ENCODE measurements around the gene PNLIPRP3. TPM values are rescaled to one million over a fixed set of nuclear protein-coding genes. Genes with fewer than 3 reads are reported as not detected.

Gene PNLIPRP3
- total and polyA plus RNA-seq, 9 of the 15 experiments (the other 6 are each of a cell fraction or from before 2014, with no cell fraction given), result not detected

GRCh38 chr10:116466715-116467422, 39.2 kb downstream of the PNLIPRP3 start (continued):
- TF ChIP-seq CUX1 (CRISPR knock-in tag; IDR thresholded peaks at IDR 0.05) (no peak), POLR2B (IDR thresholded peaks at IDR 0.05; ENCODE audit: low read depth, partially characterized antibody) (no peak), ZNF407 (IDR thresholded peaks at IDR 0.05; ENCODE audit: low read depth) (no peak), PURB (CRISPR knock-in tag; IDR thresholded peaks at IDR 0.05; ENCODE audit: low read depth) (no peak), SAP30 (IDR thresholded peaks at IDR 0.05; ENCODE audit: borderline replicate concordance, insufficient read depth, low read depth, low read length, poor library complexity, severe bottlenecking) (no peak), TARDBP (IDR thresholded peaks at IDR 0.05) (no peak)

Measured in K562 (cell line).